ENCODE data around the gene NFE2L1.

- TF ChIP-seq, protein P1, sequence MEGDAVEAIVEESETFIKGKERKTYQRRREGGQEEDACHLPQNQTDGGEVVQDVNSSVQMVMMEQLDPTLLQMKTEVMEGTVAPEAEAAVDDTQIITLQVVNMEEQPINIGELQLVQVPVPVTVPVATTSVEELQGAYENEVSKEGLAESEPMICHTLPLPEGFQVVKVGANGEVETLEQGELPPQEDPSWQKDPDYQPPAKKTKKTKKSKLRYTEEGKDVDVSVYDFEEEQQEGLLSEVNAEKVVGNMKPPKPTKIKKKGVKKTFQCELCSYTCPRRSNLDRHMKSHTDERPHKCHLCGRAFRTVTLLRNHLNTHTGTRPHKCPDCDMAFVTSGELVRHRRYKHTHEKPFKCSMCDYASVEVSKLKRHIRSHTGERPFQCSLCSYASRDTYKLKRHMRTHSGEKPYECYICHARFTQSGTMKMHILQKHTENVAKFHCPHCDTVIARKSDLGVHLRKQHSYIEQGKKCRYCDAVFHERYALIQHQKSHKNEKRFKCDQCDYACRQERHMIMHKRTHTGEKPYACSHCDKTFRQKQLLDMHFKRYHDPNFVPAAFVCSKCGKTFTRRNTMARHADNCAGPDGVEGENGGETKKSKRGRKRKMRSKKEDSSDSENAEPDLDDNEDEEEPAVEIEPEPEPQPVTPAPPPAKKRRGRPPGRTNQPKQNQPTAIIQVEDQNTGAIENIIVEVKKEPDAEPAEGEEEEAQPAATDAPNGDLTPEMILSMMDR (IDR thresholded peaks at IDR 0.05; ENCODE audit: low read depth, low read length): no peak
- no peak for TF ChIP-seq EZH2phosphoT487 (IDR thresholded peaks at IDR 0.05; ENCODE audit: low read depth)
Observed at GRCh38 chr17:48044851-48045250, 3.3 kb upstream of the NFE2L1 start.

Data from OCI-LY3 (cell line).